Skeletal muscle satellite cell (primary cell): ENCODE data around the gene GNLY.

Source experiments
- H3K27me3 ChIP-seq: 2 replicates; pipeline ENCODE4 v1.7.0; 2013; ENCODE audit warnings: low read length; ENCODE audit not compliant: control insufficient read depth, insufficient read depth
- H3K36me3 ChIP-seq: 2 replicates; pipeline ENCODE4 v1.7.0; 2013; ENCODE audit warnings: mild to moderate bottlenecking, control low read depth, low read length; ENCODE audit not compliant: insufficient read depth
- H3K4me1 ChIP-seq: 2 replicates; pipeline ENCODE4 v1.7.0; 2013; ENCODE audit warnings: low read length; ENCODE audit not compliant: control insufficient read depth, insufficient read depth
- H3K4me2 ChIP-seq: 2 replicates; pipeline ENCODE4 v1.7.0; 2013; ENCODE audit warnings: mild to moderate bottlenecking, low read length
- H3K4me3 ChIP-seq: 2 replicates; pipeline ENCODE4 v1.7.0; 2013; ENCODE audit warnings: low read length
- H3K9ac ChIP-seq: 2 replicates; pipeline ENCODE4 v1.7.0; 2013; ENCODE audit warnings: mild to moderate bottlenecking, low read depth, low read length, moderate library complexity
- H3K9me3 ChIP-seq: replicated peaks from 2 replicates; pipeline ENCODE4 v1.7.0; 2013; ENCODE audit warnings: mild to moderate bottlenecking, control low read depth, low read length

The GNLY gene

GRCh38 chr2:85675866-85676548, 18.2 kb upstream of the GNLY start:
- H3K4me2 ChIP-seq, result no peak overlapping the region
- no peaks in the 10 kb centered on the region for H3K9me3 ChIP-seq
- no peak overlapping the region for H3K4me3 ChIP-seq
- H3K9ac ChIP-seq, result no peak overlapping the region
- peaks cover 12% of the 10 kb centered on the region for H3K27me3 ChIP-seq
- H3K36me3 ChIP-seq, result no peaks in the 10 kb centered on the region
- H3K4me1 ChIP-seq, result peaks cover 10% of the 10 kb centered on the region

GRCh38 chr2:85678377-85678776, 15.8 kb upstream of the GNLY start:
- Histone ChIP-seq H3K27me3 (peaks cover 2% of the 10 kb centered on the region), H3K36me3 (no peaks in the 10 kb centered on the region), H3K4me3 (no peak overlapping the region), H3K4me2 (no peak overlapping the region), H3K4me1 (peaks cover 16% of the 10 kb centered on the region), H3K9ac (no peak overlapping the region), H3K9me3 (no peaks in the 10 kb centered on the region)

GRCh38 chr2:85678794-85679672, 15.1 kb upstream of the GNLY start:
- H3K9ac ChIP-seq, result no peak overlapping the region
- H3K4me1 ChIP-seq, result peaks cover 16% of the 10 kb centered on the region
- H3K9me3 ChIP-seq, result no peaks in the 10 kb centered on the region
- no peaks in the 10 kb centered on the region for H3K36me3 ChIP-seq
- H3K4me2 ChIP-seq, result peak overlapping the region; percentile 24
- no peaks in the 10 kb centered on the region for H3K27me3 ChIP-seq
- H3K4me3 ChIP-seq, result no peak overlapping the region

GRCh38 chr2:85680707-85681371, 13.3 kb upstream of the GNLY start:
- Histone ChIP-seq H3K27me3 (no peaks in the 10 kb centered on the region), H3K4me3 (no peak overlapping the region), H3K9ac (no peak overlapping the region), H3K36me3 (no peaks in the 10 kb centered on the region), H3K4me1 (peaks cover 16% of the 10 kb centered on the region), H3K4me2 (no peak overlapping the region), H3K9me3 (no peaks in the 10 kb centered on the region)

- no peaks in the 10 kb centered on the region for H3K27me3 ChIP-seq
- no peak overlapping the region for H3K4me3 ChIP-seq
- H3K9ac ChIP-seq, result no peak overlapping the region
- H3K9me3 ChIP-seq, result no peaks in the 10 kb centered on the region
- peaks cover 16% of the 10 kb centered on the region for H3K4me1 ChIP-seq
- no peaks in the 10 kb centered on the region for H3K36me3 ChIP-seq
- no peak overlapping the region for H3K4me2 ChIP-seq
Observed at GRCh38 chr2:85681372-85681763, 12.8 kb upstream of the GNLY start.

- no peaks in the 10 kb centered on the region for H3K9me3 ChIP-seq
- peaks cover 16% of the 10 kb centered on the region for H3K4me1 ChIP-seq
- H3K27me3 ChIP-seq, result no peaks in the 10 kb centered on the region
- H3K36me3 ChIP-seq, result no peaks in the 10 kb centered on the region
- no peak overlapping the region for H3K9ac ChIP-seq
- H3K4me2 ChIP-seq, result no peak overlapping the region
- no peak overlapping the region for H3K4me3 ChIP-seq
Observed at GRCh38 chr2:85681776-85682175, 12.4 kb upstream of the GNLY start.

GRCh38 chr2:85682378-85682777, 11.8 kb upstream of the GNLY start:
- Histone ChIP-seq H3K9me3 (no peaks in the 10 kb centered on the region), H3K36me3 (no peaks in the 10 kb centered on the region), H3K9ac (no peak overlapping the region), H3K4me2 (no peak overlapping the region), H3K4me1 (peaks cover 22% of the 10 kb centered on the region), H3K4me3 (no peak overlapping the region), H3K27me3 (no peaks in the 10 kb centered on the region)

GRCh38 chr2:85684380-85684779, 9.8 kb upstream of the GNLY start:
- Histone ChIP-seq H3K36me3 (no peaks in the 10 kb centered on the region), H3K9ac (no peak overlapping the region), H3K27me3 (no peaks in the 10 kb centered on the region), H3K4me3 (no peak overlapping the region), H3K9me3 (no peaks in the 10 kb centered on the region), H3K4me2 (no peak overlapping the region), H3K4me1 (peaks cover 21% of the 10 kb centered on the region)

- H3K4me1 ChIP-seq, result peaks cover 21% of the 10 kb centered on the region
- no peak overlapping the region for H3K4me2 ChIP-seq
- H3K36me3 ChIP-seq, result no peaks in the 10 kb centered on the region
- H3K27me3 ChIP-seq, result no peaks in the 10 kb centered on the region
- H3K9ac ChIP-seq, result no peak overlapping the region
- no peak overlapping the region for H3K4me3 ChIP-seq
- H3K9me3 ChIP-seq, result no peaks in the 10 kb centered on the region
Observed at GRCh38 chr2:85684806-85685205, 9.4 kb upstream of the GNLY start.

GRCh38 chr2:85690932-85691331, 3.2 kb upstream of the GNLY start:
- no peaks in the 10 kb centered on the region for H3K9me3 ChIP-seq
- no peak overlapping the region for H3K9ac ChIP-seq
- no peak overlapping the region for H3K4me3 ChIP-seq
- peaks cover 7% of the 10 kb centered on the region for H3K4me1 ChIP-seq
- no peaks in the 10 kb centered on the region for H3K36me3 ChIP-seq
- H3K27me3 ChIP-seq, result peaks cover 2% of the 10 kb centered on the region
- H3K4me2 ChIP-seq, result no peak overlapping the region

GRCh38 chr2:85692039-85692645, 2.0 kb upstream of the GNLY start:
- Histone ChIP-seq H3K9me3 (no peaks in the 10 kb centered on the region), H3K4me1 (peaks cover 4% of the 10 kb centered on the region), H3K27me3 (peaks cover 2% of the 10 kb centered on the region), H3K4me2 (no peak overlapping the region), H3K36me3 (no peaks in the 10 kb centered on the region), H3K4me3 (no peak overlapping the region), H3K9ac (no peak overlapping the region)
